GM18508 (cell line): ENCODE results near the gene GRAMD1B.

ENCODE experiments used
- ATAC-seq: cut with Tn5 transposase; IDR thresholded peaks from one replicate; pipeline ENCODE4 v1.9.1; 2021; ENCODE audit warnings: moderate number of reproducible peaks; ENCODE audit not compliant: insufficient read depth, unreplicated experiment

The GRAMD1B gene

DNA sequence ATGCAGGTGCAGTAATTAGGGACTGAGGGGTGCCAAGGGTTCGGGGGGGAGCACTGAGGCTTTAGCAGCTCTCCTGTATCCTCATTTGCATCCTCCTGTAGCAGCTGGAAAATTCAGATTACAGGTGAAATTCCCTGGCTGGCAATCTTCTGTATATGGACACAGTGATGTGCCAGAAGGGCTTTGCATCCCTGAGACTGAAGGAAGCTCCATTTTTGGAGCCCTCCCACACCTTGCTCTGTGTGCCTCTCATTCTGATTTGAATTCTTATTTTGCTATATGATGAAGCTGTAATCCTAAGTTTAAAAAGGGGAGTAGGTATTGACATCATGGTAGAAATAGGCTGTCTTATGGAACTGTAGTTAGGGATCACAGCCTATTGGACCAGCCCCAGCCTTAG, 177.7 kb downstream of the GRAMD1B start:
- no peak for ATAC-seq

- no peak for ATAC-seq
These were observed 178.3 kb downstream of the GRAMD1B start for GRCh38 chr11:123608371-123608770.

DNA sequence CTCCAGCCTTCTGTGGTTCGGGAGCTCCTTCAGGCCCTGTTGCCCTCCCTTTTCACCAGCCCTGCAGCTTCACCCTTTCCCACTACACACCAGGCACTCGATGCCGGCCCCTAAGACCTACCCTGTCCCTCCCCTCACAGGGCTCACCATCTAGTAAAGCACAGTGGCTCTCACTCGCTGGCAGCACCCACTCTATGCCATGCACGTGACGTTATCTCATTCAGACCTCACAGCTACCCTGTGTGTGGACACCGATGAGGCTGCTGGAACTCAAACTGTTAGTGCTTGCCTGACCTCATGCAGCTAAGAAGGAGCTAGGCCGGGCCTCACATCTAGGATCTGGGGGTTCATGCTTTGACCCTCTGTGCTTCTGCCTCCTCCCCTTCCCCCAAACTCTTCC, 178.9 kb downstream of the GRAMD1B start:
- ATAC-seq: no peak

DNA sequence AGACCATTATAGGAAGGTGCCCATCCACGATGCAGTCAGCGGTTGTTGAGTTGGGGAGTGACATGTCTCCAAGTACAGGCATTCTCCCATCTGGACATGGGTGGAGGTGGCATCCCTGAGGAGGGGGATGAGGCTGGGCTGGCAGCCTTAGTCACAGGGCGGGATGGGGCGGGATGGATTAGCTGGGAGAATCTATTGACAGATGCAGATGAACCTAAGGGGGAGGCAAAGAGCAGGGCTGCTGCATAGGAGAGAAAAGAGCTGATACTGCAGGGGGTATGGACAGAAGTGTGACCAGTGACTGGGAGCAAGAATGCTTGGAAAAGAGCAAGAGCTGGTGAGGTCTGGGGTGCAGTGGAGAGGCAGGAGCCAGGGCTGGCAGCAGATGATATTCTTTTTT, 181.6 kb downstream of the GRAMD1B start:
- ATAC-seq: no peak

DNA sequence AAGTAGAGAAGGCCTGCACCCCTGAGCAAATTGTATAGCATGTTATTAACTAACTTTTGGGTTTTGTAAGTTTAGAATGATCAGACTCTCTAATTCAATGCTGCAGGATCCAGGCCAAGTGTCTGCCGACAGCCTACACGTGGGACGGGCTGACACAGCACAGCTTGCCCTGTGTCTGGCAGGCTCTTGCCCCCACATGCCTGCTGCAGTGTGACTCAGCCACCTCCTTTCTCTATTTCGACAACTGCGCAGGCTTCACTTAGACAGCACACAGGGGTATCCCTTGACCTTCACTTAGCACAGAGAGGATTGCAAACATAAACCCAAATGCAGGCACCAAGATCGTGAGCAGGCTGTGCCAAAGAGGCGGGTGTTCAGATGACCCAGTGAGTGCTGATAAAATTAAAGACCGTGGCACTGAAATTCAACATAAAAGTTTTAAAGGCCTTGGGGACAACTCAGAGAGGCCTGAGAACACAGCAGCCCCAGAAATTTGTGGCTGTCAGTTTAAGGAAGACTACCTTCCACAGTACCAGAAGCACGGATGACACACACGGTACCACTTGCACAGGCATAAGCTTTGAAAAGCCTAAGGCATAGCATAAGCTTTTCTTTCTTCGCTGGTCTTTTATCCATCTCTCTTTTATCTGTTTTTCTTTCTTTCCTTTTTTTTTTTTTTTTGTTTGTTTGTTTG, 186.6 kb downstream of the GRAMD1B start:
- no peak for ATAC-seq

- no peak for ATAC-seq
These were observed 192.5 kb downstream of the GRAMD1B start for GRCh38 chr11:123622576-123622975.

- no peak for ATAC-seq
These were observed 194.9 kb downstream of the GRAMD1B start for GRCh38 chr11:123624974-123625373.

DNA sequence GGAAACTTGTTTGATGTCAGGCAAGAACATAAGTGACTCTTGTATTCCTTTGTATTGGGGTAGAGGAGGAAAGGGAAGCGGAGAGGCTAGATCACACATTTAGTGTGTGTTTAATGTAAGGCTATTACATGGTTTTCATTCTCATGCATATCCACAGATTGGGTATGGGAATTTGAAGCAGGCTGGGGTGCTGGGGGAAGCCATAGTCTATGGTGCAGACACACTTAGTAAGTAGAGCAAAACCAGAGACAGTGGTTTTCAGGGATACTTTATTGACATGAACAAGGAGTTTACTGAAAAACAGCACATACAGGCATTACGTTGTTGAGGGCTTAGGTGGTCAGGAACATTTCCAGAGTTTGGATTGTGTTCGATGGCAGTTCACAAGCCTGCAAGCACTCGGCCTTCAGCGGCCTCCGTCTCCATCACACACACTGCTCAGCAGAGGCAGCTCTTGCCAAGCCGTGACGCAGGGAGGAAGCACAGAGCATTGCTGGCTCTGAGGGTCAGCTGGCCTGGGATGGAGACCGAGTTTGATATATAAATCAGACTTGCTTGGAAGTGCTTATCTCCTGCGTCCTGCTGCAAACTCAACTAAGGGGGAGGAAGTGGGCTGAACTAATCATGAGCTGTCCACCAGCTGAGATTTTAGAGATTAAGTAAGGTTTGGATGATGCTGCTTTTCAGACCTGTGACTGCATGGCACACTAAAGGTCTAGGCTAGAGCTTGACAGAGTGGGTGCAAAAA, 199.0 kb downstream of the GRAMD1B start:
- ATAC-seq: no peak

DNA sequence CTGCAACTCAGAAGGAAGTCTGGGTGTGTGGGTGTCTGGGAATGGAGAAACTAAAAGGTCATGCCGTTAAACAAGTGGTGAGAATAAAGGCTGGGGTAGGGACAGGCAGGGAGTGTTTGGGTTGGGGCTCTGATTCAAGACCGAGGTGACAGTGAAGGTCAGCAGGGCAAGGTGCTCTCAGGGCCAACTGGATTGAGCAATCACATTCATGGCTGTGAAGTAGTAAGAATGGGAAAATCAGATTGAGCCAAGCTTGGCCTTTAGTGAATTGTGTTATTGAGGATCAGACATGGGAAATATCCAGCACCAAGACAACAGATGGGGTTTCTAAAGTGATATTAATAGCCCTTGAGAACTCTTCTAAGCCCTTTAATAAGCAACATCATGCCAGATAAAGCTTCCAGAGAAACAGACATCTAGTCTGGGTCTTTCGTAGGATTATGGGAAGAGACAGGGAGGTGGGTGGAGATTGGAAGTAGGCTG, 200.1 kb downstream of the GRAMD1B start:
- no peak for ATAC-seq

DNA sequence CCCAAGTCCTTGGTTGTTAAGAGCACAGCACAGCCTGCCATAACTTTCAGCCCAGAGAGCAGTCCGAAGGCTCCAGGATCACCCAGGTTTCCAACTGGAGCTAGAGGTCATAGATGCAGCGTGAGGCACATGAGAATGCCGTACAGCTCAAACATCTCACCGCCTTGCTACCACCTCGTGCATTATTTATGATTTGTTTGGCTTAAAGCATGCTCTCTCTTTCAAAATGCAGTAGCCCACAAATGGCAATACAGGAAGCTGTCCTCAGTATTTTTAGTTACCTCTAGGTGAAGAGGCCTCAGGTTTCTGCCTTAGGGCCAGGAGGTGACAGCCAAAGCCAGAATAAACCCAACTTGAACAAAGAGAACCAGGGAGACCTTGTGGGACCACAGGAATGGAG, 210.0 kb downstream of the GRAMD1B start:
- no peak for ATAC-seq

DNA sequence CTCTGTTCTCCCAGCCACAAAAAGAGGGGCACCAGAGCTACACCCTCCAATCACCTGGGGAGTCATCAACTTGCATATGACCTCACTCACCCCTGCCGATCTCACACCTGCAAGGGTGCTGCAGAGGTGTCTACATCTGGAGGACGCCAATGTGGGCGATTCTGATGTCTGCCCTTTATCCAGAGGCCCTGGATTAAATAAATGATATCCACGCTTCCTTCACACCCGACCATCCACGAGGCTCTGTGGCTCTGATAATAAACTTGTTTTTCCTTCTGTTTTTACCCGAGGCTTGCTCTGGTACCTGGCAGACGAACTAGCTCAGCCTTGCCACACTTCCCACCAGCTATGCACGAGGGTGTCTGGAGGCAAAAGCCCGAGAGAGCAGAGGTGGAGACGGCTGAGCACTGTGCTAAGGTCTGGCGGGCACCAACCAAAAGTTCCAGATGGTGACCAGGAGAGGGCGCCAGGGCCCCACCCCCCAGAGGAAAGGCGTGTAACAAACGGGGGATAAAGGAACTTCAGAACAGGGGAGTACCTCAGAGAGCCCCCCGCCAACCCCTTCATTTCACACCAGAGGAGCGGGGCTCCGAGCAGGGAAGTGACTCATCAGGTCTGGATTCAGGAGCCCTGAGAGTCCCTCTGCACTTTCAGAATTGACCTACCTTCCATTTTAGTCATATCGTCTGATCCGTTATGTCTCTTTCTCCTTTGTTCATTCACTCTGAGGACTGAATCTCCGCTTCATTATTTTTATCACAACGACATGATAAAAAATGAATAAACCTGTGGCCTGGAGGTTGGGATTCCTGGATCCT, 210.8 kb downstream of the GRAMD1B start:
- ATAC-seq: no peak

DNA sequence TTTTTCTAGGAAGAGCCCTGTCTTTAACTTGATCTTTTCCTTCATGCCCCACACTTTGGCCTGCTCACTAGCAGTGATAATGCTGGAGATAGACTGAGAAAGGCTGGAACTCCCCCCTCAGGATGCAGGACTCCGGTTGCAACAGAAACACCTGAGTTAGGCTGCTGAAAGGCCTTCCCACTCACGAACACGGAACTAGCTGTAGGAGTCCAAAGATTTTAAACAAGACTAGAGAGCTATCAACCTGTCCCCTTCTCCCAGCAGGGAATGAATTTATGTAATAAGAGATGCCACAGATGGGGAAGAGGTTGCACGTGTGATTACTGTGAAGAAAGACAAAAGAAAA, 211.4 kb downstream of the GRAMD1B start:
- no peak for ATAC-seq

- no peak for ATAC-seq
These were observed 212.4 kb downstream of the GRAMD1B start for GRCh38 chr11:123642435-123642834.

DNA sequence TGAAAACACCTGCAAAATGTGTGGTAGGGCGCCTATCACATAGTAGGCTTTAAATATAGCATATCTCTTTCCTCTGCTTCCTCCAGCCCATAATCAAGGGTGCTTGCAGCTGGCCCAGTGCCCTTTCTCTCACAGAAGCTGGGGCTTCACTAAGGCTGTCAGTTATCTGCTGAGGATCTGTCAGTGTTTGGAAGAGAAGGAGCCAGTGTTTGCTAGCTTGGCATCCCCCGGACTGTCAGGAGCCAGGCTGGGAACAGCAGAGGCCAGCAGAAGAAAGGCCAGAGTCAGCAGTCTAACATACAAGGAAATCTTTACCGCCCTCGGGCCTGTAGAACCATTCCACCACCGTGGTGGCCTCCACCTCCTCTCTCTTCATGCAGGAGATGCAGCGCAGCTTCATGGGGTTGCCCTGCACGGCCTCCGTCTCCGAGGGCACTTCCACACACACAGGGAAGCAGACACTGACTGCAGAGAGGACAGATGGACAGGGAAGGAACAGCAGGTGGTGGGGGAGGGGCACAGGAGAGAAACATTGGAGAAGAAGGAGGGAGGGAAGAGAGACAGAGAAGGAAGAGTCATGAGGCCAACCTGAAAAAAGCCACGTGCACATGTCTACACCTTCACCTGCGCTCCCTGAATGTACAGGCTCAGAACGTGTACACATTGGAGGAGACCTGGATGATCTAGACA, 215.4 kb downstream of the GRAMD1B start:
- no peak for ATAC-seq

GRCh38 chr11:123650901-123651300, 220.8 kb downstream of the GRAMD1B start:
- no peak for ATAC-seq

DNA sequence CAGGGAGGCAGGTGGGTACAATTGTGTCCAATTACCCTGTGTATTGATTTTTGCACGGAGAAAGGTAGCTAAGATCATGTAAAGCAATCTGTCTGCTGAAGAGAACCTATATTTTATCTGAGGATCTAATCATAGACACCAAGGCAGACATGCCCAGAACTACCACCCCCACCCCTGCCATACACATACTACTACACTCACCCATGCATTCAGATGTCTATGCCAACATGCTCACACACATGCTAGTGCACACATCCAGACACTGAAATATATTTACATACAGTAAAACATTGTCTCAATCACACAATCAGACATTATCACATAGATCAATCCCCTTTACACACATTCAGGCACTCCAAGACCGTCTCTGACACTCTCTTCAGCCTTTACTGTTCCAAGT, 222.5 kb downstream of the GRAMD1B start:
- no peak for ATAC-seq

GRCh38 chr11:123653483-123653826, 223.4 kb downstream of the GRAMD1B start:
- no peak for ATAC-seq

GRCh38 chr11:123653827-123654565, 223.9 kb downstream of the GRAMD1B start:
- ATAC-seq: no peak

- no peak for ATAC-seq
These were observed 224.6 kb downstream of the GRAMD1B start, which contains the start of gene SCN3B for GRCh38 chr11:123654566-123655081. Gene SCN3B (minus strand): TSS chr11:123654624. CDS start chr11:123653801, 823 bp downstream.

DNA sequence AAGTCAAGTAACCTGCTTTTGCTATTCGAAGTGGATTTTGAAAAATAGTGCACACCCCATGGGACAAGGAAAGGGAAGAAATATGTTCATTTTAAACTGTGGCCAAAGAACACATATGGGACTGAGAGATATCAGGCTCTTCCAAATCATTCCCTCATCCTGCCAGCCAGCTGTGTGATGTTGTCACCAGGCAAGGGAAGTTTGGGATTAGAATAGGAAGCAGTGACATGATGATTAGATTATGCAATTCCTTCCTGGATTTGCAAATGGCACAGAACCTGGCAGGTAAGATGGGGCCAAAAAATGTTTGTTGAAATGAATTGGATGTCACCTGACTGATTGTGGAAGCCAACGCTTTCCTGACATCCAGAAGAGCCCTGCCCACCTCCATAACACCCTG, 229.2 kb downstream of the GRAMD1B start:
- ATAC-seq: no peak
